GM12873 (cell line): Measurements from ENCODE around the gene PLSCR2.

Source experiments
- CTCF ChIP-seq: IDR thresholded peaks from 2 replicates; pipeline ENCODE4 v1.5.1; 2012; ENCODE audit warnings: low read depth, mild to moderate bottlenecking, moderate library complexity, low read length, control low read depth; ENCODE audit not compliant: insufficient read depth; ENCODE audit errors: missing control alignments

PLSCR2 gene

GRCh38 chr3:146403792-146404191, 65.6 kb downstream of the PLSCR2 start:
- no peak for TF ChIP-seq CTCF

GRCh38 chr3:146396792-146397191, 72.6 kb downstream of the PLSCR2 start:
- TF ChIP-seq CTCF: no peak

- no peak for TF ChIP-seq CTCF
Observed at GRCh38 chr3:146395164-146395563, 74.2 kb downstream of the PLSCR2 start.

- TF ChIP-seq CTCF: no peak
Observed at GRCh38 chr3:146390957-146391356, 78.4 kb downstream of the PLSCR2 start.

- TF ChIP-seq CTCF: no peak
Observed at GRCh38 chr3:146390006-146390772, 79.2 kb downstream of the PLSCR2 start.

GRCh38 chr3:146387566-146387965, 81.8 kb downstream of the PLSCR2 start:
- no peak for TF ChIP-seq CTCF

- no peak for TF ChIP-seq CTCF
Observed at GRCh38 chr3:146386936-146387335, 82.4 kb downstream of the PLSCR2 start.
